AG09319 (cell line): Measurements from ENCODE around the gene TSKU.

ENCODE experiments used
- DNase-seq: peaks from one replicate; pipeline ENCODE4 v3.0.0-alpha.2; 2010; ENCODE audit warnings: low read depth; ENCODE audit errors: extremely low read depth
- TF ChIP-seq, protein P1 (sequence below): IDR thresholded peaks from 2 replicates; pipeline ENCODE4 v1.5.1; 2011; ENCODE audit warnings: low read depth, mild to moderate bottlenecking, inconsistent platforms, low read length, moderate library complexity

TSKU gene

DNA sequence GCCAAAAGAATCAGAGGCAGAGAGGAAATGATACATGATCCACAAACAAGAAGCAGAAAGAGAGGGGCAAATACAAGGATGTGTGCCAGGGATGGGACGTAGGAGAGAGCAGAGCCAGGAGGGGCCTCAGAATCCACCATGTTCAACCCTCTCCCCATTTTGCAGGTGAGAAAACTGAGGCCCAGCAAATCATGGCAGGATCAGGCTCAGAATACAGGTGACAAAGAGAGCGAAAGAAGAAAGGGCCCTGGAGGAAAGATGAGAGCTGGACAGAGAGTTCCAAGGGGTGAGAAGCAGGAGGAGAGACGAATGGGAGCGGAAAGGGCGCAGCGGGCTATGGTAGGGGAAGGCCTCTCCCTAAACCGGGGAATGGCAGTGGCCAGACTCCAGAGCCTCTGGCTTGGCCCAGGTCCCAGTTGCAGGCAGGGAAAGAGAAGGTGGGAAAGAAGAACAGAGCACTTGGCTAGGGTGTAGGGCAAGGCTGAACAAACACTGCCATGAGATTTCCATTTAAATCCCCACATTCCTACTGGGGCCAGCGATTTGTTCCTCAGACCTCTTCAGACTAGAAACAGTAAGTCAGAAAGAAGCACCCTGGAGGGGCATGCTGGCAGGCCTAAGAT is 44.4 kb upstream of the TSKU start:
- TF ChIP-seq, protein P1, sequence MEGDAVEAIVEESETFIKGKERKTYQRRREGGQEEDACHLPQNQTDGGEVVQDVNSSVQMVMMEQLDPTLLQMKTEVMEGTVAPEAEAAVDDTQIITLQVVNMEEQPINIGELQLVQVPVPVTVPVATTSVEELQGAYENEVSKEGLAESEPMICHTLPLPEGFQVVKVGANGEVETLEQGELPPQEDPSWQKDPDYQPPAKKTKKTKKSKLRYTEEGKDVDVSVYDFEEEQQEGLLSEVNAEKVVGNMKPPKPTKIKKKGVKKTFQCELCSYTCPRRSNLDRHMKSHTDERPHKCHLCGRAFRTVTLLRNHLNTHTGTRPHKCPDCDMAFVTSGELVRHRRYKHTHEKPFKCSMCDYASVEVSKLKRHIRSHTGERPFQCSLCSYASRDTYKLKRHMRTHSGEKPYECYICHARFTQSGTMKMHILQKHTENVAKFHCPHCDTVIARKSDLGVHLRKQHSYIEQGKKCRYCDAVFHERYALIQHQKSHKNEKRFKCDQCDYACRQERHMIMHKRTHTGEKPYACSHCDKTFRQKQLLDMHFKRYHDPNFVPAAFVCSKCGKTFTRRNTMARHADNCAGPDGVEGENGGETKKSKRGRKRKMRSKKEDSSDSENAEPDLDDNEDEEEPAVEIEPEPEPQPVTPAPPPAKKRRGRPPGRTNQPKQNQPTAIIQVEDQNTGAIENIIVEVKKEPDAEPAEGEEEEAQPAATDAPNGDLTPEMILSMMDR, result no peak
- DNase-seq, result no peak

- DNase-seq, result no peak
- TF ChIP-seq, protein P1, result no peak
Observed at GRCh38 chr11:76739798-76740197, 43.4 kb upstream of the TSKU start.

DNA sequence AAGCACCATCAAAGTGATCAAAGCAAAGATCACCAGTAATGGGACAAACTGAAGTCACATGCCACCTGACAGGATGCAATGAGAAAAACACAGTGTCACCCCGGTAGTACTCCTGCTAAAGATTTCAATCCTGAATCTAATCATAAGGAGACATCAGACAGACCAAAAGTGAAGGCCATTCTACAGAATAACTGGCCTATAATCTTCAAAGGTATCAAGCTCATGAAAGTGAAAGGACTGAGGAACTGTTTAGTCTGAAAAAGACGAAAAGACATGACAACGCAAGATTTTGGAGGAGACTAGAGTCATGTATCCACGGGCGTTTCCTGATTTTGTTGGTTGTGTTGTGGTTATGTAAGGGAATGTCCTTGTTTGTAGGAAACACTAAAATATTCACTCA is 42.4 kb upstream of the TSKU start:
- TF ChIP-seq, protein P1, result no peak
- no peak for DNase-seq

- TF ChIP-seq, protein P1, result no peak
Observed at GRCh38 chr11:76742902-76743301, 40.3 kb upstream of the TSKU start.

GRCh38 chr11:76744186-76745043 is 38.7 kb upstream of the TSKU start:
- TF ChIP-seq, protein P1, result no peak
- DNase-seq, result no peak

More at GRCh38 chr11:76742902-76743301, 40.3 kb upstream of the TSKU start:
- peak; percentile 42 for DNase-seq

GRCh38 chr11:76745044-76745376 is 38.1 kb upstream of the TSKU start:
- DNase-seq, result no peak
- TF ChIP-seq, protein P1, result no peak

DNA sequence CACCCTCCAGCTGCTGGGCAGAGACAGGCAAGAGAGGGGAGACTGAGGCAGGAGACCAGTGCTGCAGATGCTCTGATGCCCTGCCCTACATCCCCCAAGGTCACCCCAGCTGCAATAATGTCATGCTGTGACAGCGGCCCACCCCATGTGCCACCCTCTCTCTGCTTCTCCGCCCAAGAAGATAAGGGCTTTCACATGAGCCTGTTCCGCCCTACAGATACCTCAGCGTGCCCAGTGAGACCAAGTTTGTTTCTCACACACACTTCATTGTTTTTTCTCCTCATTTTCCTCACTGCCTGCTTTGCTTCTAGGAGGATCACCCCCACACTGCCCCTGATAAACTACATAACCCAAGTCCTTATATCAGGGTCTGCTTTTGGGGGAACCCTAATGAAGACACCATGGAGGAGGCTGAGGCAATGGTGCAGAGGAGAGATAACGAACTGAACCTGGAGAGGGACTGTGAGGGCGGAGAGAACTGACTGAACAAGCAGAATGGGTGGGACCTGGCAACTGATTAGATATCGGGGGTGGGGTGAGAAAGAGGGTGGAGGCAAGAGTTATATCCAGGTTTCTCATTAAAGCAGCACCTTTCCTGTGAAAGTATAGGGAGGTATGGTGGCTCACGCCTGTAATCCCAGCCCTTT is 37.5 kb upstream of the TSKU start:
- no peak for DNase-seq
- TF ChIP-seq, protein P1, result no peak
